Spleen (tissue), 11 donors: ENCODE data around the gene BDH1. TPM values are rescaled to one million over a fixed set of nuclear protein-coding genes. Genes with fewer than 3 reads are reported as not detected.

ENCODE experiments used
- DNase-seq: peaks from one replicate; pipeline ENCODE4 v3.0.0-alpha.2; 2020
- H3K27ac ChIP-seq, 8 donors: fragments of 200-600 bp; sonication (generic) in 7 of 8; 1 replicate in 4 of 8; 2 replicates in 4 of 8; pipeline versions ENCODE4 v1.5.0 to v1.8.0; 2016 to 2021; ENCODE audit warnings: inconsistent platforms in 4 of 8, mild to moderate bottlenecking in 4 of 8, moderate library complexity in 1 of 8
- H3K27me3 ChIP-seq, 7 donors: fragments of 200-600 bp; sonication (generic) in 6 of 7; replicated peaks in 1 of 7; 1 replicate in 4 of 7; 2 replicates in 3 of 7; pipeline versions ENCODE4 v1.5.0 to v1.8.0; 2016 to 2021; ENCODE audit warnings: inconsistent platforms in 3 of 7, mild to moderate bottlenecking in 1 of 7
- H3K36me3 ChIP-seq, 6 donors: fragments of 200-600 bp; sonication (generic) in 5 of 6; 1 replicate in 4 of 6; 2 replicates in 2 of 6; pipeline versions ENCODE4 v1.5.0 to v1.8.0; 2016 to 2021; ENCODE audit warnings: inconsistent platforms in 2 of 6
- H3K4me1 ChIP-seq, 6 donors: fragments of 200-600 bp; sonication (generic) in 5 of 6; 1 replicate in 3 of 6; 2 replicates in 3 of 6; pipeline versions ENCODE4 v1.5.0 to v1.8.0; 2016 to 2021; ENCODE audit warnings: inconsistent platforms in 3 of 6
- H3K4me3 ChIP-seq, 8 donors: fragments of 200-600 bp; sonication (generic) in 7 of 8; 1 replicate in 4 of 8; 2 replicates in 4 of 8; pipeline versions ENCODE4 v1.5.0 to v1.8.0; 2016 to 2021; ENCODE audit warnings: inconsistent platforms in 4 of 8, mild to moderate bottlenecking in 4 of 8, moderate library complexity in 2 of 8
- H3K9me3 ChIP-seq, 8 donors: fragments of 200-600 bp; sonication (generic) in 7 of 8; 1 replicate in 4 of 8; 2 replicates in 4 of 8; pipeline versions ENCODE4 v1.5.0 to v1.8.0; 2016 to 2021; ENCODE audit warnings: inconsistent platforms in 4 of 8
- CTCF ChIP-seq, 11 experiments: fragments of 200-600 bp in 7 of 11; fragments of 450-650 bp in 4 of 11; sonication (generic) in 4 of 11; IDR thresholded peaks in 8 of 11; conservative IDR thresholded peaks in 3 of 11; 1 replicate in 7 of 11; 2 replicates in 4 of 11; pipeline versions ENCODE4 v1.4.0 to v1.8.0; 2016 to 2021; ENCODE audit warnings: antibody characterized with exemption in 11 of 11, inconsistent platforms in 4 of 11, mild to moderate bottlenecking in 1 of 11
- POLR2A ChIP-seq, 3 donors: fragments of 450-650 bp; IDR thresholded peaks; one replicate each; pipeline ENCODE4 v1.5.1; 2017; ENCODE audit warnings: antibody characterized with exemption in 3 of 3, mild to moderate bottlenecking in 1 of 3
- POLR2AphosphoS5 ChIP-seq, 3 donors: sonication (generic); formaldehyde crosslinking; IDR thresholded peaks; one replicate each; pipeline ENCODE4 v1.5.1; 2017; ENCODE audit warnings: antibody characterized with exemption in 3 of 3
- WGBS, 5 donors: extraction: QIAGEN DNeasy Blood & Tissue Kit in 3 of 5; methylation state at CpG; one replicate each; pipeline versions ENCODE4 v1.1.5 to v1.1.7; 2013 to 2018; 5-methylcytosine and 5-hydroxymethylcytosine counted together
- intact Hi-C: fragments of 100-400 bp; cut with DNase I; formaldehyde crosslinking; loops from one replicate; pipeline ENCODE4 v1.15.0; 2023; ENCODE audit warnings: low total_unique reads
- polyA plus RNA-seq, 3 donors: library from polyadenylated mRNA; stranded (reverse); fragments of 200-250 nt; gene quantifications; one replicate each; pipeline ENCODE4 v1.2.1, GENCODE V29; 2013
- total RNA-seq, 7 donors: library from RNA; depleted of rRNA in 3 of 7; stranded (reverse); fragments of >200 nt in 3 of 7; fragmentation: NEBNext Ultra II Directional in 4 of 7; extraction: Animal tissue kit (Norgen Biotek cat#: 25700) in 4 of 7; gene quantifications; one replicate each; pipeline versions ENCODE4 v1.1.0 to v1.2.1, GENCODE V29; 2016 to 2021
- donor health status: healthy with polysubstance abuse.
- donor health status: DM: no; HTN: no; CAD: no; lungs with moderate emphysema.
- donor health status: DM: no; HTN: no; CAD: no.
- donor health status: Bipolar disorder and iron deficiency.
- donor health status: healthy.
- donor health status: DM: no; HTN: no; CAD: no.
- donor health status: DM: yes; HTN: yes; CAD: no.

The BDH1 gene
- total and polyA plus RNA-seq, 10 donors: 11.5 to 24.6 (median 17.5) TPM

- WGBS, 5 donors: 64 to 73% (median 67%) methylated on average over 13 of the region's 13 CpGs
- Histone ChIP-seq H3K27ac (no peak overlapping the region), H3K36me3 (no peaks in the 10 kb centered on the region), H3K27me3 (peaks cover 0 to 36% (median 0%) of the 10 kb centered on the region in 7 donors), H3K4me1 (no peaks in the 10 kb centered on the region), H3K4me3 (no peak overlapping the region), H3K9me3 (no peaks in the 10 kb centered on the region)
- peak; percentile 13 for DNase-seq
- intact Hi-C loops: no loop called here
- TF ChIP-seq CTCF (IDR thresholded peaks at IDR 0.05 in 8 of 11, conservative IDR thresholded peaks at IDR 0.05 in 3 of 11) (no peak), POLR2AphosphoS5 (IDR thresholded peaks at IDR 0.05) (no peak), POLR2A (IDR thresholded peaks at IDR 0.05) (no peak)
Measured at GRCh38 chr3:197465197-197465995, 90.4 kb downstream of the BDH1 start.

GRCh38 chr3:197464794-197465193, 91.0 kb downstream of the BDH1 start:
- H3K4me3 ChIP-seq: no peak overlapping the region
- no peaks in the 10 kb centered on the region for H3K36me3 ChIP-seq
- DNase-seq: peak; percentile 6
- H3K27ac ChIP-seq: no peak overlapping the region
- TF ChIP-seq CTCF (IDR thresholded peaks at IDR 0.05 in 8 of 11, conservative IDR thresholded peaks at IDR 0.05 in 3 of 11): no peak
- TF ChIP-seq POLR2A (IDR thresholded peaks at IDR 0.05): no peak
- TF ChIP-seq POLR2AphosphoS5 (IDR thresholded peaks at IDR 0.05): no peak
- peaks cover 0 to 36% (median 0%) of the 10 kb centered on the region in 7 donors for H3K27me3 ChIP-seq
- no peaks in the 10 kb centered on the region for H3K4me1 ChIP-seq
- 78 to 83% (median 81%) methylated on average over 9 of the region's 9 CpGs for WGBS, 5 donors
- H3K9me3 ChIP-seq: no peaks in the 10 kb centered on the region
- intact Hi-C loops: no loop called here

GRCh38 chr3:197463279-197463678, 92.5 kb downstream of the BDH1 start:
- DNase-seq: no peak
- Histone ChIP-seq H3K27me3 (peaks cover 0 to 36% (median 0%) of the 10 kb centered on the region in 7 donors), H3K4me3 (no peak overlapping the region), H3K9me3 (no peaks in the 10 kb centered on the region), H3K27ac (no peak overlapping the region), H3K36me3 (no peaks in the 10 kb centered on the region), H3K4me1 (no peaks in the 10 kb centered on the region)
- intact Hi-C loops: no loop called here
- TF ChIP-seq CTCF (IDR thresholded peaks at IDR 0.05 in 8 of 11, conservative IDR thresholded peaks at IDR 0.05 in 3 of 11) (no peak), POLR2A (IDR thresholded peaks at IDR 0.05) (no peak), POLR2AphosphoS5 (IDR thresholded peaks at IDR 0.05) (no peak)
- WGBS, 5 donors: 71 to 78% (median 77%) methylated on average over 3 of the region's 3 CpGs

- no peak overlapping the region for H3K27ac ChIP-seq
- no peaks in the 10 kb centered on the region for H3K36me3 ChIP-seq
- H3K4me1 ChIP-seq: no peaks in the 10 kb centered on the region
- peaks cover 0 to 33% (median 0%) of the 10 kb centered on the region in 7 donors for H3K27me3 ChIP-seq
- intact Hi-C loops: no loop called here
- no peaks in the 10 kb centered on the region for H3K9me3 ChIP-seq
- TF ChIP-seq CTCF (IDR thresholded peaks at IDR 0.05 in 8 of 11, conservative IDR thresholded peaks at IDR 0.05 in 3 of 11) (no peak), POLR2AphosphoS5 (IDR thresholded peaks at IDR 0.05) (no peak), POLR2A (IDR thresholded peaks at IDR 0.05) (no peak)
- no peak overlapping the region for H3K4me3 ChIP-seq
- DNase-seq: no peak
- 72 to 81% (median 76%) methylated on average over 7 of the region's 7 CpGs for WGBS, 5 donors
Measured at GRCh38 chr3:197462808-197463207, 93.0 kb downstream of the BDH1 start.
